ENCODE results near the gene PHACTR2. TPM values are rescaled to one million over a fixed set of nuclear protein-coding genes. Genes with fewer than 3 reads are reported as not detected.

The PHACTR2 gene
- total RNA-seq, 4 donors from 2014 or later, result 39.8 to 99.0 (median 49.3) TPM

- no peak for DNase-seq
These were observed 69.6 kb downstream of the PHACTR2 start for GRCh38 chr6:143747347-143747842.

DNA sequence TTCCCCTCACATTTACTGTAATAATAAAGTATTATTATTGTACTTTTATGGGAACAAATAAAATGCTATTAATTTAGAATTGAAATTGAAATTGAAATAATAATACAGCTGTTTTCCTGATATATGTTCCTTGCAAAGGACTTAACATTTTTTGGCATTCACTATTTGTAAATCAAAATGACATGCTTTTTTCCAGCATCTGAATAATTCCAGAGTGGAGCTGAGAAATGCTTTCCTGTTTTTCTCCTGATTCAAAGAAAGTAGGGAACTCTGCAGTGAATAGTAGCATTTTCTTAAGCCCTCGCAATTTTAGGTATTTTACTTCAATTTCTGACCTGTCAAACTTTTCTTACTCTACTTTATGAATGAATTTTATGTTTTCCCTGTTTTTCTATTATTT, 72.1 kb downstream of the PHACTR2 start:
- Histone ChIP-seq H3K27ac (no peak overlapping the region), H3K27me3 (no peaks in the 10 kb centered on the region), H3K9me3 (no peaks in the 10 kb centered on the region), H3K36me3 (no peaks in the 10 kb centered on the region), H3K4me3 (no peak overlapping the region), H3K4me1 (peaks cover 0 to 32% (median 3%) of the 10 kb centered on the region in 4 donors)
- TF ChIP-seq POLR2A (IDR thresholded peaks at IDR 0.05), result no peak
- TF ChIP-seq CTCF (IDR thresholded peaks at IDR 0.05), result no peak
- no peak for DNase-seq

More at GRCh38 chr6:143747347-143747842, 69.6 kb downstream of the PHACTR2 start:
- Histone ChIP-seq H3K4me3 (no peak overlapping the region), H3K9me3 (no peaks in the 10 kb centered on the region), H3K27me3 (no peaks in the 10 kb centered on the region), H3K36me3 (no peaks in the 10 kb centered on the region), H3K27ac (no peak overlapping the region), H3K4me1 (peaks cover 0 to 53% (median 3%) of the 10 kb centered on the region in 4 donors)
- TF ChIP-seq CTCF (IDR thresholded peaks at IDR 0.05) (no peak), POLR2A (IDR thresholded peaks at IDR 0.05) (no peak)

- H3K4me3 ChIP-seq, result no peak overlapping the region
- peaks cover 0 to 22% (median 0%) of the 10 kb centered on the region in 4 donors for H3K4me1 ChIP-seq
- H3K27ac ChIP-seq, result no peak overlapping the region
- no peak for TF ChIP-seq CTCF (IDR thresholded peaks at IDR 0.05)
- no peak for TF ChIP-seq POLR2A (IDR thresholded peaks at IDR 0.05)
- no peaks in the 10 kb centered on the region for H3K27me3 ChIP-seq
- H3K9me3 ChIP-seq, result no peaks in the 10 kb centered on the region
- H3K36me3 ChIP-seq, result no peaks in the 10 kb centered on the region
- DNase-seq, result no peak
These were observed 73.1 kb downstream of the PHACTR2 start for GRCh38 chr6:143750877-143751276.

- Histone ChIP-seq H3K36me3 (peaks cover 0 to 5% (median 0%) of the 10 kb centered on the region in 3 donors), H3K4me1 (peaks cover 0 to 6% (median 0%) of the 10 kb centered on the region in 4 donors), H3K4me3 (no peak overlapping the region), H3K27me3 (no peaks in the 10 kb centered on the region), H3K9me3 (no peaks in the 10 kb centered on the region), H3K27ac (no peak overlapping the region)
- TF ChIP-seq POLR2A (IDR thresholded peaks at IDR 0.05) (no peak), CTCF (IDR thresholded peaks at IDR 0.05) (no peak)
- DNase-seq, result no peak
These were observed 74.7 kb downstream of the PHACTR2 start for GRCh38 chr6:143752459-143752858.

DNA sequence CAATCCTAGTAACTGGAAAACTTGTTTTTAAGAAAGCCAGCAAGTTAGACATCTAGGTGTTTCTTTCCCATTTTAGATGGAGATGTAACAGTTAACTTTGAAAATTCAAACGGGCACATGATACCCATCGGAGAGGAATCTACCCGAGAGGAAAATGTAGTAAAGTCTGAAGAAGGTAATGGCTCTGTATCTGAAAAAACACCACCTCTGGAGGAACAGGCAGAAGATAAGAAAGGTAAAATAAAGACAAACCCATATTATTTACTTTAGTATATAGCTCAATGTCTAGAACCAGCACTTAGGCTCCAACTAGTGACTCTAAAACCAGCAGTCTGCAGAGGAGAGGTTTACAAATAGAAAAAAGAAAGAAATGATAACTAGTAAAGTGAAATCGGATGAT, 75.9 kb downstream of the PHACTR2 start:
- Histone ChIP-seq H3K4me3 (no peak overlapping the region), H3K36me3 (peaks cover 0 to 8% (median 0%) of the 10 kb centered on the region in 3 donors), H3K27ac (no peak overlapping the region), H3K27me3 (no peaks in the 10 kb centered on the region), H3K9me3 (no peaks in the 10 kb centered on the region), H3K4me1 (no peaks in the 10 kb centered on the region)
- TF ChIP-seq CTCF (IDR thresholded peaks at IDR 0.05), result no peak
- no peak for TF ChIP-seq POLR2A (IDR thresholded peaks at IDR 0.05)
- DNase-seq, result no peak

- no peak for TF ChIP-seq POLR2A (IDR thresholded peaks at IDR 0.05)
- no peak for TF ChIP-seq CTCF (IDR thresholded peaks at IDR 0.05)
- H3K27me3 ChIP-seq, result no peaks in the 10 kb centered on the region
- no peaks in the 10 kb centered on the region for H3K9me3 ChIP-seq
- no peak overlapping the region for H3K27ac ChIP-seq
- no peak for DNase-seq
- no peaks in the 10 kb centered on the region for H3K4me1 ChIP-seq
- H3K4me3 ChIP-seq, result no peak overlapping the region
- peaks cover 0 to 8% (median 0%) of the 10 kb centered on the region in 3 donors for H3K36me3 ChIP-seq
These were observed 76.4 kb downstream of the PHACTR2 start for GRCh38 chr6:143754204-143754603.
